Panc1 (cell line): ENCODE results near the gene ANTXR2.

Experiments
- CTCF ChIP-seq: fragments of 450-650 bp; IDR thresholded peaks from 2 replicates; pipeline ENCODE4 v1.5.1; 2017; ENCODE audit warnings: mild to moderate bottlenecking
- POLR2AphosphoS5 ChIP-seq: IDR thresholded peaks from 2 replicates; pipeline ENCODE4 v1.6.1; 2012; ENCODE audit warnings: mild to moderate bottlenecking, low read depth, low read length, moderate library complexity
- REST ChIP-seq, 2 experiments: IDR thresholded peaks; 2 replicates each; pipeline ENCODE4 v1.6.1; 2011 to 2012; ENCODE audit warnings: low read depth in 2 of 2, control low read depth in 1 of 2, low read length in 1 of 2, mild to moderate bottlenecking in 1 of 2, moderate library complexity in 1 of 2; ENCODE audit not compliant: insufficient read depth in 1 of 2
- SIN3A ChIP-seq: IDR thresholded peaks from 2 replicates; pipeline ENCODE4 v1.6.1; 2012; ENCODE audit warnings: low read depth, mild to moderate bottlenecking, low read length, moderate library complexity, borderline replicate concordance; ENCODE audit not compliant: insufficient read depth
- TCF7L2 ChIP-seq: IDR thresholded peaks from 2 replicates; pipeline ENCODE4 v1.6.1; 2011; ENCODE audit warnings: mild to moderate bottlenecking, low read depth, low read length, inconsistent platforms

- TF ChIP-seq CTCF: no peak
- no peak for TF ChIP-seq REST (IDR thresholded peaks at IDR 0.05; ENCODE audit: insufficient read depth in 1 of 2, low read depth in 2 of 2, low read length in 1 of 2)
- no peak for TF ChIP-seq POLR2AphosphoS5
- no peak for TF ChIP-seq TCF7L2
- no peak for TF ChIP-seq SIN3A
These were observed 149.7 kb downstream of the ANTXR2 start for GRCh38 chr4:79923281-79923680.
